Suppressor macrophage treated with lipopolysaccharide for 4 hours (primary cell): ENCODE data around the gene PLD3.
"Not testable (repeated sequence)": the region's sequence is repeated elsewhere in the genome, so short reads cannot be mapped to it uniquely, and the experiment has no call there.

Experiments
- DNase-seq: peaks from one replicate; pipeline ENCODE4 v3.0.0-alpha.2; 2020

Gene PLD3

GRCh38 chr19:40348125-40348913 lies at the start of gene PLD3, which contains the start of gene C19orf47:
Gene PLD3 (plus strand): TSS chr19:40348695. CDS start chr19:40366484, 17,789 bp downstream.
Gene C19orf47 (minus strand): TSS chr19:40348397. CDS start chr19:40341857, 6,540 bp downstream.
- peak; percentile 100 for DNase-seq

- no peak for DNase-seq
Measured at GRCh38 chr19:40300668-40301067, 47.8 kb upstream of the PLD3 start.

GRCh38 chr19:40302224-40303011 lies 46.1 kb upstream of the PLD3 start:
- no peak for DNase-seq

GRCh38 chr19:40303765-40304164 lies 44.7 kb upstream of the PLD3 start:
- DNase-seq, result no peak

GRCh38 chr19:40304306-40304705 lies 44.2 kb upstream of the PLD3 start:
- DNase-seq, result no peak

- DNase-seq, result peak; percentile 91
Measured at GRCh38 chr19:40305403-40305802, 43.1 kb upstream of the PLD3 start.

GRCh38 chr19:40309666-40310065 lies 38.8 kb upstream of the PLD3 start:
- no peak for DNase-seq

GRCh38 chr19:40312533-40312932 lies 36.0 kb upstream of the PLD3 start:
- no peak for DNase-seq

- no peak for DNase-seq
Measured at GRCh38 chr19:40313229-40313983, 35.1 kb upstream of the PLD3 start.

- peak; percentile 13 for DNase-seq
Measured at GRCh38 chr19:40314656-40315055, 33.8 kb upstream of the PLD3 start.

- DNase-seq, result no peak
Measured at GRCh38 chr19:40315812-40316470, 32.6 kb upstream of the PLD3 start.

GRCh38 chr19:40317338-40317737 lies 31.2 kb upstream of the PLD3 start:
- no peak for DNase-seq

- no peak for DNase-seq
Measured at GRCh38 chr19:40320558-40320935, 27.9 kb upstream of the PLD3 start.

- DNase-seq, result no peak
Measured at GRCh38 chr19:40321076-40321475, 27.4 kb upstream of the PLD3 start.

GRCh38 chr19:40321566-40322270 lies 26.8 kb upstream of the PLD3 start:
- DNase-seq, result no peak

- DNase-seq, result no peak
Measured at GRCh38 chr19:40322271-40322610, 26.3 kb upstream of the PLD3 start.

- DNase-seq, result no peak
Measured at GRCh38 chr19:40322951-40323615, 25.4 kb upstream of the PLD3 start.

- DNase-seq, result no peak
Measured at GRCh38 chr19:40323705-40324104, 24.8 kb upstream of the PLD3 start.

- no peak for DNase-seq
Measured at GRCh38 chr19:40326201-40326600, 22.3 kb upstream of the PLD3 start.

GRCh38 chr19:40331052-40331451 lies 17.4 kb upstream of the PLD3 start:
- DNase-seq, result no peak

GRCh38 chr19:40332669-40333068 lies 15.8 kb upstream of the PLD3 start:
- DNase-seq, result no peak

- not testable (repeated sequence) for DNase-seq
Measured at GRCh38 chr19:40333083-40333482, 15.4 kb upstream of the PLD3 start.
